Activated CD8-positive, alpha-beta T cell treated with anti-CD3 and anti-CD28 coated beads, Interleukin-2, amount 10 ng/mL, durations not matched to agents 7 days and 5 days (primary cell): ENCODE data around the gene PITX1. TPM values are rescaled to one million over a fixed set of nuclear protein-coding genes. Genes with fewer than 3 reads are reported as not detected.
A peak's percentile ranks its signal among the peaks of the same experiment; 100 is the strongest.

ENCODE experiments used
- ATAC-seq: fragments of 150-1000 bp; cut with Tn5 transposase; one replicate; pipeline ENCODE4 v1.10.0; 2021; ENCODE audit warnings: moderate library complexity
- CTCF ChIA-PET: fragments of 350-600 bp; sonication (Branson Sonifier 250); formaldehyde crosslinking; loops from one replicate; lab custom pipeline; 2021; ENCODE audit warnings: antibody characterized with exemption; lab: Charles Lee
- POLR2A ChIA-PET: fragments of 350-600 bp; sonication (Branson Sonifier 250); formaldehyde crosslinking; loops from one replicate; lab custom pipeline; 2021; ENCODE audit warnings: antibody characterized with exemption; lab: Charles Lee
- DNase-seq: peaks from one replicate; pipeline ENCODE4 v3.0.0-alpha.2; 2020
- H3K27ac Mint-ChIP-seq: one replicate; pipeline ENCODE4 v1.8.0; 2021; ENCODE audit warnings: mild to moderate bottlenecking, mixed read lengths
- H3K27me3 Mint-ChIP-seq: one replicate; pipeline ENCODE4 v1.8.0; 2021; ENCODE audit warnings: low read depth, mixed read lengths
- H3K36me3 Mint-ChIP-seq: one replicate; pipeline ENCODE4 v1.8.0; 2021; ENCODE audit warnings: low read depth, mixed read lengths
- H3K4me1 Mint-ChIP-seq: one replicate; pipeline ENCODE4 v1.8.0; 2021; ENCODE audit warnings: low read depth, mixed read lengths
- H3K4me3 Mint-ChIP-seq: one replicate; pipeline ENCODE4 v1.8.0; 2021; ENCODE audit warnings: mild to moderate bottlenecking, mixed read lengths
- H3K9me3 Mint-ChIP-seq: one replicate; pipeline ENCODE4 v1.8.0; 2022; ENCODE audit warnings: mixed read lengths; ENCODE audit not compliant: insufficient read depth
- total RNA-seq, 2 experiments: library from RNA; stranded (reverse); gene quantifications; one replicate each; pipeline ENCODE4 v1.2.3, GENCODE V29; 2021

The PITX1 gene
- total RNA-seq, 2 experiments from 2014 or later, result not detected

DNA sequence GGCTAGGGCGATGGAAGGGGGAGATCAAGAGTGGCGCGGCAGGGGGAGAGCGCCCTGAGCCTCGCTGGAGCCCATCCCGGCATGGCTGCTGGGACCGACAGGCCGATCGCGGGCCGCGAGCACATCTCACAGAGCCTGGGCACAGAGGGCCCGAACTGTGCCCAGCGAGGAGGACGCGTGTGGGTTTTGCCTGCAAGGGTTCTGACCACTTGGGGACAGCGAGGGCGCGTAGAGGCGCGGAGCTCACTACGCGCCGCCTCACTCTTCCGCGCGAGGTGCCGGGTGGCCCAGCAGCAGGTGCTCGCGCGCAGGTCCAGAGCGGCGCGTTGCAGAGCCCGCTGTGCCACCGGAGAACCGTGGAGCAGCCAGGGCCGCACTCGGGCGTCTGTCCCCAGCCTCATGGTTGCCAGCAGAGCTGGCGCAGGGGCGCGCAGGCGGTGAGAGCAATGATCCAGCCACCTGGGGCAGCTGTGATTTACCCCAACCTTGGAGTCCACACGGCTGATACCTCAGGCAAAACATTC is 16.3 kb upstream of the PITX1 start:
- Mint-ChIP-seq H3K27me3 (peaks cover 67% of the 10 kb centered on the region), H3K4me1 (peaks cover 12% of the 10 kb centered on the region), H3K27ac (no peak overlapping the region), H3K36me3 (no peaks in the 10 kb centered on the region), H3K9me3 (no peaks in the 10 kb centered on the region), H3K4me3 (no peak overlapping the region)
- ChIA-PET CTCF (no interaction called here), POLR2A (no interaction called here)
- DNase-seq (no peak), ATAC-seq (no peak)

DNA sequence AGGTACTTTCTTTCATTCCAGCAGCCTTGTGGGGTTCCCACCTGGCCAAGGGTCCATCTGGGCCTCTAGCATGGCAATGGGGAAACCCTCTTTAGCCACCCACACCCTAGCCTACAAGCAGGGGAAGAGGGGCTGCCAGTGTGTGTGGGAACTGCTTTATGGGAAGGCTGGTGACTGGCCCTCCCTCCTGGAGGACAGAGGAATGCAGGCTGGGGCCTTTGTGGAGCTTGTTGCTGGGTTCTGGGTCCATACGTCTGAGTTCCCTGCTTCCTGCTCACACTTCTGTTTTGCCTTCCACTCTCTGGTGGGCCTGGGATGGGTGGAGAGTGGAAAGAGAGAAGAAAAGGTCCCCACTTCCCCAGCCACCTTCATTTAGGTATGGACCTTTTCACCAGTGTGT is 14.9 kb upstream of the PITX1 start:
- no peak overlapping the region for H3K27ac Mint-ChIP-seq
- H3K4me1 Mint-ChIP-seq, result peaks cover 12% of the 10 kb centered on the region
- ATAC-seq (no peak), DNase-seq (no peak)
- H3K27me3 Mint-ChIP-seq, result peaks cover 63% of the 10 kb centered on the region
- ChIA-PET CTCF (no interaction called here), POLR2A (no interaction called here)
- no peaks in the 10 kb centered on the region for H3K9me3 Mint-ChIP-seq
- H3K36me3 Mint-ChIP-seq, result no peaks in the 10 kb centered on the region
- no peak overlapping the region for H3K4me3 Mint-ChIP-seq

DNA sequence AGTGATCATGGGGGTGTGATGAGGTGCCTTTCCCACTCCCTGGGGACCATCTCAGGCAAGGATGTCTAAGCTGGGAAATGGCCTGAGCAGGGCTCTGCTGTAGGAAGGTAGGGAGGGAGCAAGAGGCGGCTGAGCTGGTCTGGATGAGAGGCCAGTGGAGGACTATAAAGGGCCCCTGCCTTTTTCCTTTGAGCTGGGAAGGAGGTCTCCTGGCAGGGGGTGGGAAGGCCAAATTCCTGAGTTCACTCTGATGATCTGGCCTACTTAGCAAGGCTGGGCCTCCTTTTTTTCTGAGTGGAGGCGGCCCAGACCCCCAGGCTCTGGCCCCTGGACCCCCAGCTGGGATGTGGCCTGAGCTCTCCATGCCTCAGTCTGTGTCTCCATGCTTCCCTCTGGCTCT is 14.3 kb upstream of the PITX1 start:
- H3K27me3 Mint-ChIP-seq, result peaks cover 63% of the 10 kb centered on the region
- no peak overlapping the region for H3K27ac Mint-ChIP-seq
- ATAC-seq (no peak), DNase-seq (no peak)
- CTCF ChIA-PET, result no interaction called here
- H3K36me3 Mint-ChIP-seq, result no peaks in the 10 kb centered on the region
- POLR2A ChIA-PET, result no interaction called here
- H3K4me1 Mint-ChIP-seq, result peaks cover 5% of the 10 kb centered on the region
- no peak overlapping the region for H3K4me3 Mint-ChIP-seq
- no peaks in the 10 kb centered on the region for H3K9me3 Mint-ChIP-seq

DNA sequence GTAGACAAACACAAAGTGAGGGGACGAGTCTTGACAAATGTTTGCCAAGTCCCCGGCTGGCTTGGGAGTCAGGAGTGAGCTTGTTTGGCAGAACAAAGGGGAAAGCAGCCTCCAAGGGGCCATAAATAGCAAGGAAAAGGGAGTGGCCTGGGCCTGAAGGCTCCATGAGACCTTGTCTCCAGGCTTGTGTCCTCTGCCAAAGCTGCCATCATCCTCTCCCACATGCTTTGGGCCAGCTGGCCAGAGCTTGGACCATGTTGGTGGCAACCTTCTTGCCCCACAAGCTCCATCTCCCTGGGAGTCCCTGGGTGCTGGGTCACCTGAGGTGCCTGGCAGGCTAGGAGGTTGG is 13.3 kb upstream of the PITX1 start:
- Mint-ChIP-seq H3K27ac (no peak overlapping the region), H3K27me3 (peaks cover 63% of the 10 kb centered on the region), H3K4me3 (no peak overlapping the region), H3K36me3 (no peaks in the 10 kb centered on the region), H3K4me1 (no peaks in the 10 kb centered on the region), H3K9me3 (no peaks in the 10 kb centered on the region)
- DNase-seq (no peak), ATAC-seq (no peak)
- ChIA-PET POLR2A (interaction anchor here (0.8 kb wide), 1 partner anchor 13 kb away, joined by 3 read pairs; no protein-coding TSS in a partner anchor), CTCF (no interaction called here)

DNA sequence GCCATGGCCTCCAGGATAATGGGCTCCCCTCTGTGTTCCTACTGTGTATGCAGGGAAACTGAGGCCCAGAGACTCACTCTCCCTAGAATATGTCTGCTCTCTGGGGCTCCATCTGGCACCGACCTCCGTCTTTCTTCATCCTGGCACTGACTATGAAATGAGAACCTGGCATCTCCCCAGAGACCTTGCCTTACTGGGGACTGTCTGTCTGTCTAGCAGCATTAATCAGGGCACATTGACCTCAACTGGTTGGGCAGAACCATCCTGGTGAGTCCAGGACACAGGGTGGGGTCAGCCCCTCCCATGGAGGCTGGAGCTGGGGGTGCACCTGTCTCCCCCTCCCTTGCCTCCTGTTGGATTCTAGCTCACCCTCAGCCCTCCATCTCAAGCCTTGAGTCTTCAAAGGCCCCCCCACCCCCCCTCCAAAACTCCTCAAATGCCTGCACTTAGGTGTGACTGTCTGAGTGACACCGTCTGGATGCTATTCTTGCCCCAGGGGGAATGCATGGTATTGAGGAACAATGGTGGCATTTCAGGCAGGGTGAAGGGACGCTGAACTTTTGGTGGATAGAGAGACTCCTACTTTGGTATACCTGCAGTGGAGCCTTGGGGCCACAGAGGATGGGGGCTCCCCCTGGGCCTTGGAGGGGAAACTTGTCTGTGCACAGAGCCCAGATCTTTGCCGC is 12.8 kb upstream of the PITX1 start:
- H3K9me3 Mint-ChIP-seq, result no peaks in the 10 kb centered on the region
- H3K36me3 Mint-ChIP-seq, result no peaks in the 10 kb centered on the region
- ATAC-seq (no peak), DNase-seq (no peak)
- no peaks in the 10 kb centered on the region for H3K4me1 Mint-ChIP-seq
- H3K27me3 Mint-ChIP-seq, result peaks cover 63% of the 10 kb centered on the region
- POLR2A ChIA-PET, result interaction anchor here (0.8 kb wide), 1 partner anchor 14 kb away, joined by 3 read pairs; no protein-coding TSS in a partner anchor
- CTCF ChIA-PET, result no interaction called here
- H3K4me3 Mint-ChIP-seq, result no peak overlapping the region
- no peak overlapping the region for H3K27ac Mint-ChIP-seq

DNA sequence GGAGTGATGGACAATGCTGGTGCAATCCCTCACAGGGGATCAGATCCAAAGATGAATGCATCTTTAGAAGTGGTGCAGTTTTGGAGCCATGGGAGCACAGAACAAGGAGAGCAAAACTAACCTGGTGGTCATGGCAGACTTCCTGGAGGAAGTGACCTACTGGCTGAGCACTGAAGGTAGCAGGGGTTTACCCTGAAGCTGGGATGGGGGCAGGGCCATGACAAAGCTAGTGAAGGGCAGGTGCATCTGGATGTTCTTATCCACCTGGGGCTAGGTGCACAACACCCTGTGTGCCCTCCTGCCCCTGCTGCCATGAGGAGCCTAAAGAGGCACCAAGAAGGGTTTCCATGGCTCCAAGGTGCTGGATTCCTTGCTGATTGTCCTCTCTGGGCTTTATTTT is 11.5 kb upstream of the PITX1 start:
- CTCF ChIA-PET, result no interaction called here

DNA sequence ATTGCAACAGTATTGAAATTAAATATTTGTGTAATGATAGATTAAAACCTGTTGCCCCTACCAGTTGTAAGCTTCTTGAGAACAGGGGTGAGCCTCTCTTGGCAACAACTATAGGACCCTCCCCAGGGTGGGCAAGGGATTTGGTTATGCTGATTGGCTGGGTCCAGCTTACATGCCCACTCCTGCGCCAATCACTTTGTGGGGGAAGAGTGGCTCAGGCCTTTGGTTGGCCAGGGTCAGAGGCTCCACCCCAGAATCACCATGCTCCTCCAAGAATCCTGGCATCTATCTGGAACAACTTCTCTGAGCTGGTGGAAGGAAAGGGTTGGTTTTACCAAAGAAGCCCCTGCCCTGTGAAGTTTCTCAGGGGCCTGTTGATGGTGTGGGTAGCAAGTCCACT is 8.6 kb upstream of the PITX1 start:
- peaks cover 6% of the 10 kb centered on the region for H3K4me1 Mint-ChIP-seq
- H3K27ac Mint-ChIP-seq, result no peak overlapping the region
- H3K27me3 Mint-ChIP-seq, result peaks cover 61% of the 10 kb centered on the region
- no peak overlapping the region for H3K4me3 Mint-ChIP-seq
- ChIA-PET POLR2A (interaction anchor here (1.0 kb wide), 1 partner anchor 11 kb away, joined by 3 read pairs; no protein-coding TSS in a partner anchor), CTCF (interaction anchor here (1.3 kb wide), 1 partner anchor 10 kb away, joined by 5 read pairs; no protein-coding TSS in a partner anchor)
- no peak for ATAC-seq
- no peaks in the 10 kb centered on the region for H3K36me3 Mint-ChIP-seq
- no peaks in the 10 kb centered on the region for H3K9me3 Mint-ChIP-seq
- DNase-seq, result no peak

More for the DNA sequence above, 11.5 kb upstream of the PITX1 start:
- Mint-ChIP-seq H3K27ac (no peak overlapping the region), H3K4me3 (no peak overlapping the region), H3K27me3 (peaks cover 63% of the 10 kb centered on the region), H3K4me1 (no peaks in the 10 kb centered on the region), H3K9me3 (no peaks in the 10 kb centered on the region), H3K36me3 (no peaks in the 10 kb centered on the region)
- POLR2A ChIA-PET, result no interaction called here
- no peak for ATAC-seq
- no peak for DNase-seq

DNA sequence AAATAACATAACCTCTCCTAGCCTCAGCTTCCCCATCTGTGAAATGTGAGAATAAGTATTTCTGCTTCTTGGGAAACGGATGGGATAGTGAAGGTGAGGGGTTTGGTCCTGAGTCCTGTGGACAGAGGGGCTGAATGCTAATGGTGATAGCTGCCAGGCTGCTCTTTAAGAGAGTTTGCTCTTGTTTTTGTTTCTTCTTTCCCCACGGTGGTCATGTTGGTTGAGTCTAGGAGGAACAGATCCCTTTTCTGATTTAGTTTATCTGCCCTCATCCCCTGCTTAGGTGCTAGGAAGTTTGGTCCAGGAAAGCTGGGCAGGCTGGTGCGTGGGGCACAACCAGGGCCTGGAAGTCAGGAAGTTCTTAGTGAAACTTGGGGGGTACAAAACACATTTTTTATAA is 7.7 kb upstream of the PITX1 start:
- CTCF ChIA-PET, result no interaction called here

DNA sequence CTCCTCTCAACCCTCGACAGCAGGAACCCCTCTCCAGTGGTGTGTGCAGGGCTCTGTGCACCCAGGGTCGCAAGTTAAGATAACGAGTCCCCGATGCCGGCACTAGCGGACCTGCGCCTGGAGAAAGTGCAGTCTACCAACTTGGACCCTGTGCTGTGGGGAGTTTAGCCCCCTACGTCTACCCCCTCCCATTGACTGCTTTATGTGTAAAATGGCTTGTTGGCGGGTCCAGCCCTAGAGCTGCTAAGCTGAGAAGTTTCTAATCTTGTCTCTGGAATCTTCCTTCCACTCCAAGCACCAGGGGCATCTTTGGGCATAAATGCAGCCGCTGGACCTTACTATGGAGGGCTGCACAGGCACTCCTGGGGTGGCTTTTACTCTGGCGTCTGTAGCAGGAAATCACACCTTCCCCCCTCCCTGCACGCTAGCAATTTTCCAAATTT is 7.1 kb upstream of the PITX1 start:
- no peak for DNase-seq
- ATAC-seq, result no peak
- Mint-ChIP-seq H3K9me3 (no peaks in the 10 kb centered on the region), H3K27ac (no peak overlapping the region), H3K4me1 (peaks cover 6% of the 10 kb centered on the region), H3K4me3 (no peak overlapping the region), H3K36me3 (no peaks in the 10 kb centered on the region), H3K27me3 (peaks cover 72% of the 10 kb centered on the region)
- POLR2A ChIA-PET, result no interaction called here
- CTCF ChIA-PET, result no interaction called here

More for the DNA sequence above, 7.7 kb upstream of the PITX1 start:
- Mint-ChIP-seq H3K27me3 (peaks cover 66% of the 10 kb centered on the region), H3K27ac (no peak overlapping the region), H3K9me3 (no peaks in the 10 kb centered on the region), H3K4me1 (peaks cover 6% of the 10 kb centered on the region), H3K36me3 (no peaks in the 10 kb centered on the region), H3K4me3 (no peak overlapping the region)
- POLR2A ChIA-PET, result no interaction called here
- ATAC-seq (no peak), DNase-seq (no peak)

DNA sequence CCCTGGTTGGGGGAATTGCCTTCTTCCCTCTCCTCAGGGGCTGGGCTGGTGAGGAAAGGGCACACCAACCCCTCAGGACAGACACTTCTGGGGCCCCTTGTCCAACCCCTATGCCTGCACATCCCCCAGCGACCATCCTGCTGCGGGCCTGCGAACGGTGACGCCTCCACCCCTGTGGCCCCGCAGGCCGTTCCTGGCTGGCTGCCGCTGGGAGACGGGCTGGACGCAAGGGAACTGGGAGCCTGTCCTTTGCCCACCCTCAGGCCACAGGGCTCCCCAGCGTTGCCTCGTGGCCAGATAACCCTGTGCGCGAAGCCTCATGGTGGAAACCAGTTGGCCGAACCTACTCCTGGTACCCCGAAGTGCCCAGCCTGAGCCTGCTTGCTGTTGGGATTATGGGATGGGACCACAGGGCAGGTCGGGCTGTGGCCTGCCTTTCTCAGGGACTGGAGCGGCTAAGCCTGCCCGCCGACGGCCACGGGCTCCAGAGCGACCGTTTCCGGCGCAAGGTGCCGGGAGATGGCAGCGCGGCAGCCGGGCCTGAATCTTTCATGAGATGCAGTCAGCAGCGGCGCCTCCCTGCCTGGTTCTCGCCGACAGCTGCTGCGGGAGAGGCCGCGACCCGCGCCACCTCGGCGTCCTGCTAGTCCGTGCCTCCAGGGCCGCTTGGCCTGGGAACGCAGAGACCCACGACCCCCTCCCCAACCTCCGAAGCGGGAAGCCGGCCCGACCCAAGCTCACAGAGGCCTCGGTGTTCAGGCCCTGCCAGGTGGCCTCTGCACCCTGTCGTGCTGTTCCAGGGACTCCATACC is 6.5 kb upstream of the PITX1 start:
- Mint-ChIP-seq H3K4me3 (no peak overlapping the region), H3K36me3 (no peaks in the 10 kb centered on the region), H3K4me1 (peaks cover 6% of the 10 kb centered on the region), H3K27ac (no peak overlapping the region), H3K27me3 (peaks cover 76% of the 10 kb centered on the region), H3K9me3 (no peaks in the 10 kb centered on the region)
- ChIA-PET CTCF (no interaction called here), POLR2A (no interaction called here)
- DNase-seq (no peak), ATAC-seq (peak; percentile 21)

DNA sequence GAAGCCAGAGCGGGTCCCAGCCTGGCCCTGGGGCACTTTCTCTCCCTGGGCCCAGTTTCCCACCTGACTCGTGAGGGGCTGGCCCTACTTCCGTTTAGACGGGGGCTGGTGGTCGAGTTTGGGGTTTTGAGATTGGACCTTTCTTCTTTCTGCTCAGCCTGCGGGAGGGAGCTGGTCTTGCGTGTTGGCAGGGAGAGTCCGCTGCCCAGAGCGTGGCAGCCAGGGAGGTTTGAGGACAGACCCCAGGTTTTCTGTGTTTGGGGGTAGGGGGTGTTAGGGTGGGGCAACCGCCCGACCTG is 6.0 kb upstream of the PITX1 start:
- H3K4me3 Mint-ChIP-seq, result no peak overlapping the region
- H3K27ac Mint-ChIP-seq, result no peak overlapping the region
- ATAC-seq (no peak), DNase-seq (no peak)
- peaks cover 77% of the 10 kb centered on the region for H3K27me3 Mint-ChIP-seq
- peaks cover 8% of the 10 kb centered on the region for H3K4me1 Mint-ChIP-seq
- CTCF ChIA-PET, result no interaction called here
- no peaks in the 10 kb centered on the region for H3K36me3 Mint-ChIP-seq
- H3K9me3 Mint-ChIP-seq, result no peaks in the 10 kb centered on the region
- POLR2A ChIA-PET, result no interaction called here

DNA sequence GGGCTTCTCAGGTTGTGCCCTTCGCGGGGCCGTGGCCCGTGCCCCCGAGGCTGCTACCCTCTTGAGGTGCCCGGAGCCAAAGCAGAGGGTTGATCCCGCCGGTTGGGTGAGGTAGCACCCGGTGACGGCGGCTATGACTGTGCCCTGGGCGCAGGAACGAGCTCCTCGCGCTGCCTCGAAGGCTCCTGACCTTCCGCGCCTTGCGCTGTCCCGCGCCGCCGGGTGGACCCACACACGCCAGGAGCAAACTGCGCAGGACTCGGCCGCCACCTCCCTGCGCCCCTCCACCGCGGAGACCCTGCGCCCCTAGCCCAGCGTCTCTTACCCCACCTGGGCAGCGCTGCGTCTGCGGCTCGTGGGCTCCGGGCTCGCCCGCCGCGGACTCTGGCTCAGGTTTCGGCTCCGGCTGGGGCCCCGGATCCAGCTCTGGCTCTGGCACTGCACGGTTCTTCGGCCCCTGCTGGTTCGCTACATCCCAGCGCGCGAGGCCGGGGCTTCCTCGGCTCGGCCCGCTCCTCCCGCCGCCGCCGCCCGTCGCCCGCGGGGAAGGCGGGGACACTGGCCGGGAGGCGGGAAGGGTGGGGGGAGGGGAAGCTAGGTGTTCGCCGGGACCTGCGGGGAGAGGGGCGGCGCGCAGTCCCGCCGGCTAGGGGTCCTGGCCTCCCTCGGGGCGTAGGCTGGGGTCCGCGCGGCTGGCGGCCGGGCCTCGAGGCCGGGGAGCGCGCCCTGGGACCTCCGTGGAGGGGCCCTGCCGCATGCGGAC is 5.4 kb upstream of the PITX1 start:
- DNase-seq, result no peak
- peaks cover 12% of the 10 kb centered on the region for H3K4me1 Mint-ChIP-seq
- CTCF ChIA-PET, result no interaction called here

More for the DNA sequence above, 5.4 kb upstream of the PITX1 start:
- Mint-ChIP-seq H3K27me3 (peaks cover 82% of the 10 kb centered on the region), H3K4me3 (no peak overlapping the region), H3K27ac (no peak overlapping the region), H3K9me3 (no peaks in the 10 kb centered on the region), H3K36me3 (no peaks in the 10 kb centered on the region)
- POLR2A ChIA-PET, result no interaction called here
- ATAC-seq, result no peak
